Panc1 (cell line): ENCODE data around the gene CAMKMT. TPM values are rescaled to one million over a fixed set of nuclear protein-coding genes. Genes with fewer than 3 reads are reported as not detected.

Experiments used
- ATAC-seq: fragments of 200-7000 bp; cut with Tn5 transposase; 2 replicates; pipeline ENCODE4 v1.9.1; 2020; ENCODE audit warnings: mild to moderate bottlenecking, moderate library complexity
- BruUV-seq: library from RNA; stranded (reverse); fragments of 400-500 nt; replicated peaks from 2 replicates; lab custom pipeline; 2021; lab: Mats Ljungman, UMichigan
- CTCF ChIA-PET: fragments of 300-600 bp; sonication (Branson Sonifier 250); formaldehyde crosslinking; loops from one replicate; lab custom pipeline; 2022; ENCODE audit warnings: antibody characterized with exemption; lab: Charles Lee
- POLR2A ChIA-PET: fragments of 300-600 bp; sonication (Branson Sonifier 250); formaldehyde crosslinking; loops from one replicate; lab custom pipeline; 2022; ENCODE audit warnings: antibody characterized with exemption; lab: Charles Lee
- DNase-seq: peaks from one replicate; pipeline ENCODE4 v3.0.0-alpha.2; 2010; ENCODE audit warnings: low read depth, low spot score
- H3K27ac ChIP-seq: 2 replicates; pipeline ENCODE4 v1.5.1; 2011; ENCODE audit warnings: mild to moderate bottlenecking, low read length, inconsistent platforms
- H3K27me3 ChIP-seq: fragments of 200-500 bp; sonication (Bioruptor generic); 2 replicates; pipeline ENCODE4 v1.6.0; 2014; ENCODE audit warnings: low read length, inconsistent platforms; ENCODE audit not compliant: control insufficient read depth, insufficient read depth
- H3K36me3 ChIP-seq: fragments of 200-500 bp; sonication (Bioruptor generic); 2 replicates; pipeline ENCODE4 v1.5.1; 2014; ENCODE audit warnings: inconsistent platforms, mild to moderate bottlenecking, low read length, moderate library complexity; ENCODE audit not compliant: control insufficient read depth, insufficient read depth
- H3K4me1 ChIP-seq: 2 replicates; pipeline ENCODE4 v1.5.1; 2011; ENCODE audit warnings: inconsistent platforms, mild to moderate bottlenecking, low read length, moderate library complexity; ENCODE audit not compliant: control insufficient read depth, insufficient read depth
- H3K4me3 ChIP-seq, 2 experiments: 2 replicates each; pipeline ENCODE4 v1.5.1; 2011 to 2012; ENCODE audit warnings: low read depth in 2 of 2, low read length in 2 of 2, mild to moderate bottlenecking in 2 of 2, inconsistent platforms in 1 of 2, moderate library complexity in 1 of 2
- H3K9me3 ChIP-seq: fragments of 200-500 bp; sonication (Bioruptor generic); 2 replicates; pipeline ENCODE4 v1.5.1; 2014; ENCODE audit warnings: low read depth, mild to moderate bottlenecking, inconsistent platforms, low read length, moderate library complexity; ENCODE audit not compliant: control insufficient read depth, insufficient read depth
- POLR2AphosphoS5 ChIP-seq: IDR thresholded peaks from 2 replicates; pipeline ENCODE4 v1.6.1; 2012; ENCODE audit warnings: mild to moderate bottlenecking, low read depth, low read length, moderate library complexity
- SIN3A ChIP-seq: IDR thresholded peaks from 2 replicates; pipeline ENCODE4 v1.6.1; 2012; ENCODE audit warnings: low read depth, mild to moderate bottlenecking, low read length, moderate library complexity, borderline replicate concordance; ENCODE audit not compliant: insufficient read depth
- TCF7L2 ChIP-seq: IDR thresholded peaks from 2 replicates; pipeline ENCODE4 v1.6.1; 2011; ENCODE audit warnings: mild to moderate bottlenecking, low read depth, low read length, inconsistent platforms
- in situ Hi-C: cut with HindIII; loops from 2 replicates; pipeline ENCODE4 v1.10.0; 2016; ENCODE audit warnings: low sequenced_read_pairs, low pct_unique_long_range_greater_than_20kb
- intact Hi-C: fragments of 100-400 bp; cut with micrococcal nuclease; formaldehyde crosslinking; loops from one replicate; pipeline ENCODE4 v1.10.0; 2022; ENCODE audit not compliant: unreplicated experiment
- total RNA-seq: library from RNA; stranded (reverse); gene quantifications from one replicate; pipeline ENCODE4 v1.2.1, GENCODE V29; 2021; ENCODE audit not compliant: unreplicated experiment
- TF ChIP-seq, protein P1 (sequence below): fragments of 450-650 bp; IDR thresholded peaks from 2 replicates; pipeline ENCODE4 v1.5.1; 2017; ENCODE audit warnings: mild to moderate bottlenecking
- TF ChIP-seq, protein P2 (sequence below), 2 experiments: IDR thresholded peaks; 2 replicates each; pipeline ENCODE4 v1.6.1; 2011 to 2012; ENCODE audit warnings: low read depth in 2 of 2, control low read depth in 1 of 2, low read length in 1 of 2, mild to moderate bottlenecking in 1 of 2, moderate library complexity in 1 of 2; ENCODE audit not compliant: insufficient read depth in 1 of 2

Gene CAMKMT
- total RNA-seq, 1 experiment from 2014 or later: 12.6 TPM

DNA sequence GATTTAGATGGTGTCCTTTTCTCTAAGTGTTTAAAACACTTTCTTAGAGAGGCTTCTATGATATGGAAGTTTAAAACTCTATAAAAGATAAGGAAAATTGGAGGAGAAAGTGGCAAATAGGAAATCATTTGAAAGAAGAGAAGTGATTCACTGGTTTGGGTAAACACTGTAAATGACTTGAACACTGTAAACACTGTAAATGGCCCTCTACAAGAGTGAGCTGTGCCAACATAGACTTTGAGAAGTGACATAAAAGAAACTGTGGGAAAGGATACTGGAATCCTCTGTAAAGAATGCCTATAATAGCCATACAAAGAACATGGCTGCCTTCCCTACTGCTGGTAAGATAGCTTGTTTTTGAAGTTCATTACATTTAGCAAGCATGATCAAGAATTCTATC is 368.8 kb downstream of the CAMKMT start:
- no TSS peak for BruUV-seq
- ATAC-seq (0 out of 2 replicates have a peak, but pooled peaks have one; percentile 45), DNase-seq (no peak)
- in situ Hi-C loops (no loop called here), intact Hi-C loops (no loop called here)
- Histone ChIP-seq H3K27me3 (no peaks in the 10 kb centered on the region), H3K9me3 (0 out of 2 replicates have a peak, but pooled peaks cover 5% of the 10 kb centered on the region), H3K4me1 (no peaks in the 10 kb centered on the region), H3K36me3 (no peaks in the 10 kb centered on the region), H3K27ac (no peak overlapping the region), H3K4me3 (no peak overlapping the region)
- no peak for TF ChIP-seq SIN3A
- no peak for TF ChIP-seq TCF7L2
- POLR2A ChIA-PET: no interaction called here
- CTCF ChIA-PET: no interaction called here

DNA sequence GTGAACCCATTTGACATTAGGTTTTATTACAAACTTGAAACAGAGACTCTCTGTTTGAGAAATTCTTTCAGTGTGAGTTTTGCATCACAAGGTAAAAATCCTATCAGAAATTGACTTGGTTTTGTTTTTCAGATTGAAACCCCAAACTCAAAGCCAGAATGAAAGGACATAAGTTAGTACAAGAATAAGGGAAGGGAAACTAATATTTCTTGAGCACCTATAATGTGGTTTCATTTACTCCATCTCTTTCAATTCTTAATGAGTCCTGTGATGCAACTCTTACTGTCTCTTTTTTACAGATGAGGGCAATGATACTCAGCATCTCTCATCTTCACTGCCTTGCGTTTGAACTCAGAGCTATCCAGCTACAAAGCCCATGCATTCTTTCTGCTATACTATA is 369.8 kb downstream of the CAMKMT start:
- no peak for ATAC-seq
- Histone ChIP-seq H3K36me3 (no peaks in the 10 kb centered on the region), H3K9me3 (peaks cover 15% of the 10 kb centered on the region; the same call in 1 of the 2 replicates), H3K4me1 (no peaks in the 10 kb centered on the region), H3K4me3 (no peak overlapping the region), H3K27ac (no peak overlapping the region), H3K27me3 (no peaks in the 10 kb centered on the region)
- ChIA-PET CTCF (no interaction called here), POLR2A (no interaction called here)
- in situ Hi-C loops: no loop called here
- no peak for DNase-seq
- BruUV-seq: no TSS peak
- TF ChIP-seq, protein P1, sequence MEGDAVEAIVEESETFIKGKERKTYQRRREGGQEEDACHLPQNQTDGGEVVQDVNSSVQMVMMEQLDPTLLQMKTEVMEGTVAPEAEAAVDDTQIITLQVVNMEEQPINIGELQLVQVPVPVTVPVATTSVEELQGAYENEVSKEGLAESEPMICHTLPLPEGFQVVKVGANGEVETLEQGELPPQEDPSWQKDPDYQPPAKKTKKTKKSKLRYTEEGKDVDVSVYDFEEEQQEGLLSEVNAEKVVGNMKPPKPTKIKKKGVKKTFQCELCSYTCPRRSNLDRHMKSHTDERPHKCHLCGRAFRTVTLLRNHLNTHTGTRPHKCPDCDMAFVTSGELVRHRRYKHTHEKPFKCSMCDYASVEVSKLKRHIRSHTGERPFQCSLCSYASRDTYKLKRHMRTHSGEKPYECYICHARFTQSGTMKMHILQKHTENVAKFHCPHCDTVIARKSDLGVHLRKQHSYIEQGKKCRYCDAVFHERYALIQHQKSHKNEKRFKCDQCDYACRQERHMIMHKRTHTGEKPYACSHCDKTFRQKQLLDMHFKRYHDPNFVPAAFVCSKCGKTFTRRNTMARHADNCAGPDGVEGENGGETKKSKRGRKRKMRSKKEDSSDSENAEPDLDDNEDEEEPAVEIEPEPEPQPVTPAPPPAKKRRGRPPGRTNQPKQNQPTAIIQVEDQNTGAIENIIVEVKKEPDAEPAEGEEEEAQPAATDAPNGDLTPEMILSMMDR: no peak
- TF ChIP-seq TCF7L2 (no peak), POLR2AphosphoS5 (no peak), SIN3A (no peak)
- TF ChIP-seq, protein P2, sequence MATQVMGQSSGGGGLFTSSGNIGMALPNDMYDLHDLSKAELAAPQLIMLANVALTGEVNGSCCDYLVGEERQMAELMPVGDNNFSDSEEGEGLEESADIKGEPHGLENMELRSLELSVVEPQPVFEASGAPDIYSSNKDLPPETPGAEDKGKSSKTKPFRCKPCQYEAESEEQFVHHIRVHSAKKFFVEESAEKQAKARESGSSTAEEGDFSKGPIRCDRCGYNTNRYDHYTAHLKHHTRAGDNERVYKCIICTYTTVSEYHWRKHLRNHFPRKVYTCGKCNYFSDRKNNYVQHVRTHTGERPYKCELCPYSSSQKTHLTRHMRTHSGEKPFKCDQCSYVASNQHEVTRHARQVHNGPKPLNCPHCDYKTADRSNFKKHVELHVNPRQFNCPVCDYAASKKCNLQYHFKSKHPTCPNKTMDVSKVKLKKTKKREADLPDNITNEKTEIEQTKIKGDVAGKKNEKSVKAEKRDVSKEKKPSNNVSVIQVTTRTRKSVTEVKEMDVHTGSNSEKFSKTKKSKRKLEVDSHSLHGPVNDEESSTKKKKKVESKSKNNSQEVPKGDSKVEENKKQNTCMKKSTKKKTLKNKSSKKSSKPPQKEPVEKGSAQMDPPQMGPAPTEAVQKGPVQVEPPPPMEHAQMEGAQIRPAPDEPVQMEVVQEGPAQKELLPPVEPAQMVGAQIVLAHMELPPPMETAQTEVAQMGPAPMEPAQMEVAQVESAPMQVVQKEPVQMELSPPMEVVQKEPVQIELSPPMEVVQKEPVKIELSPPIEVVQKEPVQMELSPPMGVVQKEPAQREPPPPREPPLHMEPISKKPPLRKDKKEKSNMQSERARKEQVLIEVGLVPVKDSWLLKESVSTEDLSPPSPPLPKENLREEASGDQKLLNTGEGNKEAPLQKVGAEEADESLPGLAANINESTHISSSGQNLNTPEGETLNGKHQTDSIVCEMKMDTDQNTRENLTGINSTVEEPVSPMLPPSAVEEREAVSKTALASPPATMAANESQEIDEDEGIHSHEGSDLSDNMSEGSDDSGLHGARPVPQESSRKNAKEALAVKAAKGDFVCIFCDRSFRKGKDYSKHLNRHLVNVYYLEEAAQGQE (IDR thresholded peaks at IDR 0.05; ENCODE audit: insufficient read depth in 1 of 2, low read depth in 2 of 2, low read length in 1 of 2): no peak
- intact Hi-C loops: no loop called here

DNA sequence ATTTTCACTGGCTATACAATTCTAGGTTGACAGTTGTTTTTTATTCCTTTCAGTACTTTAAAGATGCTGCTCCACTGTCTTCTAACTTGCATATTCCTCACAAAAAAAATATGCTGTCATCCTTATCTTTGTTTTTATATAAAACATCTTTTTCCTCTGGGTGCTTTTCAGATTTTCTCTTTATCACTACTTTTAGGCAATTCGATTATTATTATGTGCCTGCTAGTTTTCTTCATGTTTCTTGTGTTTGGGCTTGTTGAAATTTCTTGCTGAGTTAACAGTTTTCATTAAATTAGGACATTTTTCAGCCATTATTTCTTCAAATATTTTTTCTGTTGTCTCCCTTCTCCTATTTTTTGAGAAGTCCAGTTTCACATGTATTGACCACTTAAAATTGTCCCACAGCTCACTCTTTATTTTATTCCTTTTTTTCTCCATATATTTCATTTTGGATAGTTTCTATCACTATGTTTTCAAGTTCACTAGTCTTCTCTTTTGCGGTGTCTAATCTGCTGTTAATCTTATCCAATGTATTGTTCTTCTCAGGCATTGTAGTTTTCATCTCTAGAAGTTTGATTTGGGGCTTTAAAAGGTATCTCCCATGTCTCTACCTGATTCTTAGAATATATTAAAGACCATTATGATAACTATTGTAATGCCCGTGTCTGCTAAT is 374.7 kb downstream of the CAMKMT start:
- TF ChIP-seq POLR2AphosphoS5: no peak
- TF ChIP-seq, protein P2 (IDR thresholded peaks at IDR 0.05; ENCODE audit: insufficient read depth in 1 of 2, low read depth in 2 of 2, low read length in 1 of 2): no peak
- no peak for TF ChIP-seq SIN3A
- TF ChIP-seq, protein P1: no peak
- TF ChIP-seq TCF7L2: no peak
- peaks cover 18% of the 10 kb centered on the region; the same call in 1 of the 2 replicates for H3K9me3 ChIP-seq
- no peaks in the 10 kb centered on the region for H3K27me3 ChIP-seq
- H3K4me3 ChIP-seq: no peak overlapping the region
- no peak for ATAC-seq
- ChIA-PET CTCF (no interaction called here), POLR2A (no interaction called here)
- H3K4me1 ChIP-seq: no peaks in the 10 kb centered on the region
- H3K27ac ChIP-seq: no peak overlapping the region
- intact Hi-C loops (no loop called here), in situ Hi-C loops (no loop called here)
- H3K36me3 ChIP-seq: no peaks in the 10 kb centered on the region
- DNase-seq: no peak
- BruUV-seq: no TSS peak
